AG04450 (cell line): ENCODE data around the gene ABT1. TPM values are rescaled to one million over a fixed set of nuclear protein-coding genes. Genes with fewer than 3 reads are reported as not detected.
A peak's percentile ranks its signal among the peaks of the same experiment; 100 is the strongest.

Experiments
- CTCF ChIA-PET: fragments of 300-600, 350-600 bp; formaldehyde crosslinking; extraction: SDS; loops from one replicate; lab custom pipeline; 2022; ENCODE audit warnings: antibody characterized with exemption, inconsistent platforms; lab: Charles Lee
- POLR2A ChIA-PET: fragments of 350-600 bp; formaldehyde crosslinking; extraction: SDS; loops from one replicate; lab custom pipeline; 2021; ENCODE audit warnings: antibody characterized with exemption, inconsistent platforms; lab: Yijun Ruan, JAX
- DNase-seq: peaks from one replicate; pipeline ENCODE4 v3.0.0-alpha.2; 2011; ENCODE audit warnings: low read depth, low spot score
- H3K27ac ChIP-seq: one replicate; pipeline ENCODE4 v1.5.1; 2012; ENCODE audit warnings: low read depth, low read length, control low read depth
- H3K27me3 ChIP-seq: one replicate; pipeline ENCODE4 v1.6.0; 2012; ENCODE audit warnings: low read length; ENCODE audit not compliant: control insufficient read depth, insufficient read depth
- H3K4me3 ChIP-seq: 2 replicates; pipeline ENCODE4 v1.5.1; 2011; ENCODE audit warnings: mild to moderate bottlenecking, low read depth, low read length, control low read depth
- H3K9me3 ChIP-seq: 2 replicates; pipeline ENCODE4 v1.5.1; 2012; ENCODE audit warnings: low read length; ENCODE audit not compliant: control insufficient read depth, insufficient read depth
- polyA plus RNA-seq: library from polyadenylated mRNA; depleted of rRNA; stranded (reverse); fragments of >200 nt; gene quantifications from 2 replicates; pipeline ENCODE4 v1.2.3, GENCODE V29; 2011
- TF ChIP-seq, protein P1 (sequence below): IDR thresholded peaks from 2 replicates; pipeline ENCODE4 v1.5.1; 2011; ENCODE audit warnings: low read depth, low read length, control low read depth, inconsistent platforms

The ABT1 gene
- polyA plus RNA-seq, 1 experiment = 12.8 TPM

DNA sequence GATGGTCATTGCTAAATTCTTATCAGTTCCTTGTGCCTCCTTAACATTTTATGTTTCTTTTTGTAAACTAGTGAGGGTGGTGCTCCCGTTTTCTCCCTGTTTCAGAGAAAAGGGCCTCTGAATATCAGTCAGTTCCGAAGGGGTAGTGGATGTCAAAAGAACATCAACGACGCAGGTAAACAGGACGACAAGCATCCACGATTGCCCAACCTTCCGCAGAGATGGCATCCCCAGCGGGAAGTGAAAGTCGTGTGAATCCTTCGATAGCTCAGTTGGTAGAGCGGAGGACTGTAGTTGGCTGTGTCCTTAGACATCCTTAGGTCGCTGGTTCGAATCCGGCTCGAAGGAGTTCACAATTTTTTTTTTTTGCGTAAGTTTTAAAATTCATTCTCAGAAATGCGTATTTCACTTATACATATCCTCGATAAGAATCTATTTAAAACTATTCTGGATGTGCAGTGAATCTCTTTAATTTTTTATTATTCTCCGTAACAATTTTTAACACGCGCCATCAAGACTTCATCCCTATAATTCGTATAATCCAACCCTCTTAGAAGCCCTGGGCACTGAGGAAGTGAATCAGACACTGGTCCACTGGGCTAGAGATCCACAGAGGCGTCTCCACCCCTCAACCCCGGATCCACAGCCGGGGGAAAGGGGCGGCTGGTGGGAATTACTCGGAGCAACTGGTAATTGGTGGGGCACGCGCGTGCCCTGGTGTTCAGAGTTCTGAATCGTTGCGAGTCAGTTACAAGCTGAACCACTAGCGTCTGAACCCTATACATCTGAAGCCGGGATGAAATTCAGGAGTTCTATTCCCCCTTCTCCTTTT is 27.9 kb upstream of the ABT1 start:
- TF ChIP-seq, protein P1, sequence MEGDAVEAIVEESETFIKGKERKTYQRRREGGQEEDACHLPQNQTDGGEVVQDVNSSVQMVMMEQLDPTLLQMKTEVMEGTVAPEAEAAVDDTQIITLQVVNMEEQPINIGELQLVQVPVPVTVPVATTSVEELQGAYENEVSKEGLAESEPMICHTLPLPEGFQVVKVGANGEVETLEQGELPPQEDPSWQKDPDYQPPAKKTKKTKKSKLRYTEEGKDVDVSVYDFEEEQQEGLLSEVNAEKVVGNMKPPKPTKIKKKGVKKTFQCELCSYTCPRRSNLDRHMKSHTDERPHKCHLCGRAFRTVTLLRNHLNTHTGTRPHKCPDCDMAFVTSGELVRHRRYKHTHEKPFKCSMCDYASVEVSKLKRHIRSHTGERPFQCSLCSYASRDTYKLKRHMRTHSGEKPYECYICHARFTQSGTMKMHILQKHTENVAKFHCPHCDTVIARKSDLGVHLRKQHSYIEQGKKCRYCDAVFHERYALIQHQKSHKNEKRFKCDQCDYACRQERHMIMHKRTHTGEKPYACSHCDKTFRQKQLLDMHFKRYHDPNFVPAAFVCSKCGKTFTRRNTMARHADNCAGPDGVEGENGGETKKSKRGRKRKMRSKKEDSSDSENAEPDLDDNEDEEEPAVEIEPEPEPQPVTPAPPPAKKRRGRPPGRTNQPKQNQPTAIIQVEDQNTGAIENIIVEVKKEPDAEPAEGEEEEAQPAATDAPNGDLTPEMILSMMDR = peak; percentile 33
- DNase-seq = peak; percentile 87
- POLR2A ChIA-PET = interaction anchor here (0.6 to 1.3 kb wide), 2 partner anchors 297 to 352 kb away, joined by 3 to 14 read pairs; a partner anchor contains a TSS
- Histone ChIP-seq H3K4me3 (peak overlapping the region; percentile 79), H3K27me3 (no peaks in the 10 kb centered on the region), H3K9me3 (no peaks in the 10 kb centered on the region), H3K27ac (peak overlapping the region; percentile 39)
- CTCF ChIA-PET = interaction anchor here (0.6 to 3.4 kb wide), 6 partner anchors 18 to 239 kb away, joined by 4 to 22 read pairs (median 6); partner anchors contain the start of gene ABT1

DNA sequence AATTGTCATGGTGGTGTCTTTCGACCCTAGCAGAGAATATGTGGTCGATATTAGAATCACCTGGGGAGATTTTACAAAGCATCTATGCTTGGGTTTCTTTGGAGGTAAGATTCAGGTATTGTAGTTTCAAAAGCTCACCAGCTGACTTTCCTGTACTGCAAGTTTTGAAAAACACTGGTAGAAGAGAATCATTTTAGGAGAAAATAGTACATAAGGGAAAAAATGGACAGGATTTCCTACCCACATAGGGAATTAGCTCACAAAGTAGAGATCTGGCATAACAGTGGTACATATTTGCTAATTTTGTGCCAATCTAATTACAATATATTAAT is 27.4 kb upstream of the ABT1 start:
- no peaks in the 10 kb centered on the region for H3K9me3 ChIP-seq
- ChIA-PET POLR2A (interaction anchor here (0.6 to 1.3 kb wide), 2 partner anchors 297 to 352 kb away, joined by 3 to 14 read pairs; a partner anchor contains a TSS), CTCF (interaction anchor here (0.6 to 3.4 kb wide), 5 partner anchors 19 to 240 kb away, joined by 4 to 22 read pairs (median 5); partner anchors contain the start of gene ABT1)
- H3K27me3 ChIP-seq = no peaks in the 10 kb centered on the region
- TF ChIP-seq, protein P1 = no peak
- H3K4me3 ChIP-seq = peak overlapping the region; percentile 79
- H3K27ac ChIP-seq = no peak overlapping the region
- DNase-seq = no peak

DNA sequence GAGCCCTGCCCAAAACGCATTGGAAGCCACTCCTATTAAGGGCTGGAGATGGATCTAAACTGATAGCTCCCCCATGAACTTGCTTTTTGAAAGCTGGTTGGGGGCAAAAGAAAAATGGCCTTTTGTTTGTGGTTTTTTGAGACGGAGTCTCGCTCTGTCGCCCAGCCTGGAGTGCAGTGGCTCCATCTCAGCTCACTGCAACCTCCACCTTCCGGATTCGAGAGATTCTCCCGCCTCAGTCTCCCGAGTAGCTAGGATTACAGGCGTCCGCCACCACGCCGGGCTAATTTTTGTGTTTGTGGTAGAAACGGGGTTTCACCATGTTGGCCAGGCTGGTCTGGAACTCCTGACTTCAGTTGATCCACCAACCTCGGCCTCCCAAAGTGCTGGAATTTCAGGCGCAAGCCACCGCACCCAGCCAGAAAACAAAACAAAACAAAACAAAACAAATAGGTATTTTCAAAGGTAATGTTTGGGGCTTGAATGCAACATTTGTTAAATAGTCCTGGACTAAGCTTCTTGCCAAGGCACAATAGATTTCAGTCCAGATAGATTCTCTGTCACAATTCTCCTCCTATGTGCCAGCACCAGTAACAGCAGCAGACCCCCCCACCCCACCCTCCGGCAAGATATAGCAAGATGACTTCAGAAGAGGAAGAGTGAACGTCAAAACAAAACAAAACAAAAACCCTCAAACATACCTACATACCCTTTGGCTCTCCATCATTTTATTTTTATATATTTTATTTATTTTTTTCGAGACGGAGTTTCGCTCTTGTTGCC is 26.5 kb upstream of the ABT1 start:
- TF ChIP-seq, protein P1 = no peak
- Histone ChIP-seq H3K27ac (no peak overlapping the region), H3K9me3 (no peaks in the 10 kb centered on the region), H3K4me3 (no peak overlapping the region), H3K27me3 (no peaks in the 10 kb centered on the region)
- no peak for DNase-seq
- POLR2A ChIA-PET = no interaction called here
- CTCF ChIA-PET = interaction anchor here (1.0 to 3.4 kb wide), 4 partner anchors 22 to 241 kb away, joined by 4 to 22 read pairs (median 12); partner anchors contain the start of gene ABT1

DNA sequence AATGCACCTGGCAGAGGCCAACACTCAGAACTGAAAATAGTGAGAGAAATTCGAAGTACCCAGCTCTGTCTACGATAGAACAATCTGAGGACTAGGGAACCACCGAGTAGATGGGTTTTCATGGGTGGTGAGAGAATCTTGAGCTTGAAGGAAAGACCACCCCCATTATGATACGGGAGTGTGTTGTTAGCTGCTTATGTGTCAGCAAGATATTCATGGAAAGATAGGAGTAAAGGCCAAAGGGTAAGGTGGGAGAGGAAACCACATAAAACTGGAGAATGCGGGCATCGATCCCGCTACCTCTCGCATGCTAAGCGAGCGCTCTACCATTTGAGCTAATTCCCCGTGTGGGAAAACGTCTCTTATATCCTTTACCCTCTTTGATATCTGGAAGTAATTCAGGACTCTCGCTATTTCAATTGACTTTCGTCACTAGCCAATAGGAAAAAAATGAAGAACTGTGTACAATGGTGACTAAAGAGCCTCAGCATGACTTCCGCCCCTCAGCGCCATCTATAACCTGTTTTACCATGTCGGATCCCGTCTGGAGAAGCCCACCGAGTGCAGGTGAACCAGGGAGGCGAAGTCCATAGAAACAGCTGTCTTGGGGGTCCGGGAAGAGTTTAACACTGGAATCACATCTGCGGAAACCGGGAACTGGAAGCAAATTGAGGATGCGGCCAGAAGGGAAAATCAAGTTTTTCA is 25.0 kb upstream of the ABT1 start:
- Histone ChIP-seq H3K4me3 (peak overlapping the region; percentile 68), H3K27me3 (no peaks in the 10 kb centered on the region), H3K9me3 (no peaks in the 10 kb centered on the region), H3K27ac (peak overlapping the region; percentile 84)
- TF ChIP-seq, protein P1 = no peak
- ChIA-PET POLR2A (interaction anchor here (0.7 to 1.3 kb wide), 6 partner anchors 15 to 1238 kb away, joined by 3 to 11 read pairs (median 5); a partner anchor contains a TSS), CTCF (interaction anchor here (0.6 to 17.1 kb wide), 28 partner anchors 9 to 1784 kb away, joined by 3 to 280 read pairs (median 4); partner anchors contain the start of gene ABT1)
- peak; percentile 75 for DNase-seq
